ENCODE results near the gene ST6GAL1.
A peak's percentile ranks its signal among the peaks of the same experiment; 100 is the strongest.

The ST6GAL1 gene

DNA sequence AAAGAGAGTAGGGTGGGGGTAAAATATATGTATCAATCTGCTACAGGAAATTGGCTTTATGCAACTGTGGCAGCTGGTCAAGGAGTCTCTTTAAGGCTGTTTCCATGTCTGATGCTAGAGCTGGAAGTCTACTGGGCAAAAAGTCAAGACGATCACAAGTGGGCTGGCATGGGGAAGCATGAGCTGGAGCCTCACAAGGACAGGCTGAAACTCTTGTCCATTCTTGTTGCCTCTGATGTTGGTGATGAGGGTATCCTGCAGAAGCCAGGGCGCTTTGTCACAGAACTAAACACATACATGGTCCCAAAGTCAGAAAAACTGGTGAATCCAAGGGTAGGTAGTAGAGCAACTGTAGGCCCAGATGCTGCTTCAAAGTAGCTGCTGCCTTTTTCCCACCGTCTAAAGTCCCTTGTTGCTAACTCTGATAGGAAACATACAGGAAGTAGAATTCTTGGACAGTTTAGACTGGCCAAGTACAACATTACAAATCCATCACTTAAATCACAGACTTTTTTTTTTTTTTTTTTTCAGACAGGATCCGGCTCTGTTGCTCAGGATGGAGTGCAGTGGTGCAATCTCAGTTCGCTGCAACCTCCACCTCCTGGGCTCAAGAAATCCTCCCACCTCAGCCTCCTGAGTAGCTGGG lies 154.8 kb downstream of the ST6GAL1 start:
- no peak for DNase-seq

DNA sequence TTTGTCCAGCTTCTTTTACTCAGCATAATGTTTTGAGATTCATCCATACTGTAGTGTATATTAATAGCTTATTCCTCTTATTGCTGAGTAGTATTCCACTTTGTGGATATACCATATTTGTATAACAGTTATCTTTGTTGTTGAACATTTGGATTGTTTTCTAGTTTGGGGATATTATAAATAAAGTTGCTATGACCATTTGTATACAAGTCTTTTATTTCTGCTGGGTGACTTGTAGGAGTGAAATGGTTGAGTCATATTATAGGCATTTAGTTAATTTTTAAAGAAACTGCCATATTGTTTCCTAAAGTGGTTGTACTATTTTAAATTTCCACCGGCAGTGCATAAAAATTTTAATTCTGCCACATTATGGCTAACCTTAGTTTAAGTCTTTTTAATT lies 155.6 kb downstream of the ST6GAL1 start:
- DNase-seq, result no peak

DNA sequence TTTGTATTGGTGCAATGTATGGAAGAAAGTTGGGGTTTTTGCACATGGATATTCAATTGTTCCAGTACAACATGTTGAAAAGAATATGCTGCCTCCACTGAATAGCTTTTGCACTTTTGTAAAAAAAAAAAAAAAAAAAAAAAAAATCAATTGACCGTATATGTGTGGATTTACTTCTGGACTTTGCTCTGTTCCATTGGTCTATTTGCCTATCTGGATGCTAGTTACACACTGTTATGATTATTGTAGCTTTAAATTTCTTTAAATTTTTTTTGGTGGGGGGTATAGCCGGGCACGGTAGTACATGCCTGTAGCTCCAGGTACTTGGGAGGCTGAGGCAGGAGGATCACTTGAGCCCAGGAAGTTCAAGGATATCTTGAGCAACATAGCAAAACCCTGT lies 156.5 kb downstream of the ST6GAL1 start:
- DNase-seq, result no peak

DNA sequence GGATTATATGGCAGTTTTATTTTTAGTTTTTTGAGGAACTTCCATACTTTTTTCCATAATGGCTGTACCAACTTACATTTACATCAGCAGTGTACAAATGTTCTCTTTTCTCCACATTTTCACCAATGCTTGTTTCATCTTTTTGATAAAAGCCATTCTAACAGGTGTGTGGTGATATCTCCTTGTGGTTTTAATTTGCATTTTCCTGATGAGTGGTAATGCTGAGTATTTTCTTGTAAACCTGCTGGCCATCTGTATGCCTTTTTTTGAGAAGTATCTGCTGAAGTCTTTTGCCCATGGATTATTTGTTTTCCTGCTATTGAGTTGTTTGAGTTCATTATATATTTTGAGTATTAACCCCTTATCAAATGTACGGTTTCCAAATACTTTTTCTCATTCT lies 158.4 kb downstream of the ST6GAL1 start:
- DNase-seq, result no peak

DNA sequence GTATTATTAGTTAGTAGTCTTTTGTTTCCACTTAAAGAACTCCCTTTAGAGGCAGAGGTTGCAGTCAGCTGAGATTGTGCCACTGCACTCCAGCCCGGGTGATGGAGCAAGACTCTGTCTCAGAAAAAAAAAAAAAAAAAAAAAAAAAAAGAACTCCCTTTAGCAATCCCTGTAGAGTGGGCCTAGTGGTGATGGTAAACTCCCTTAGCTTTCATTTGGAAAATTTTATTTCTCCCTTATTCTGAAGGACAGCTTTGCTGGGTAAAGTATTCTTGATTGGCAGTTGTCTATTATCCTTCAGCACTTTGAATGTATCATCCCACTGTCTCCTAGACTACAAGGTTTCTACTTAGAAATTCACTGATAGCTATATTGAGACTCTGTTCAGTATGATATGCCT lies 163.0 kb downstream of the ST6GAL1 start:
- no peak for DNase-seq

DNA sequence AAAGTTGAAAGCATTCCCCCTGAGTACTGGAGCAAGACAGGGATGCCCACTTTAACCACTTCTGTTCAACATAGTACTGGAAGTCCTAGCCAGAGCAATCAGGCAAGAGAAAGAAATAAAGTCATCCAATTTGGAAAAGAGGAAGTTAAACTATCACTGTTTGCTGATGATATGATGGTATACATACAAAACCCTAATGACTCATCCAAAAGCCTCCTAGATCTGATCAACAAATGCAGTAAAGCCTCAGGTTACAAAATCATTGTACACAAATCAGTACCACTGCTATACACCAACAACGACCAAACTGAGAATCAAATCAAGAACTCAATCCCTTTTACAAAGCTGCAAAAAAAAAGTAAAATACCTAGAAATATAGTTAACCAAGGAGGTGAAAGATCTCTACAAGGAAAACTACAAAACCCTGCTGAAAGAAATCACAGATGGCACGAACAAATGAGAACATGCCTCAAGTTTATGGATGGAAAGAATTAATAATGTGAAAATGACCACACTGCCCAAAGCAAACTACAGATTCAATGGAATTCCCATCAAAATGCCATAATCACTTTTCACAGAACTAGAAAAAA lies 168.7 kb downstream of the ST6GAL1 start:
- DNase-seq, result no peak

DNA sequence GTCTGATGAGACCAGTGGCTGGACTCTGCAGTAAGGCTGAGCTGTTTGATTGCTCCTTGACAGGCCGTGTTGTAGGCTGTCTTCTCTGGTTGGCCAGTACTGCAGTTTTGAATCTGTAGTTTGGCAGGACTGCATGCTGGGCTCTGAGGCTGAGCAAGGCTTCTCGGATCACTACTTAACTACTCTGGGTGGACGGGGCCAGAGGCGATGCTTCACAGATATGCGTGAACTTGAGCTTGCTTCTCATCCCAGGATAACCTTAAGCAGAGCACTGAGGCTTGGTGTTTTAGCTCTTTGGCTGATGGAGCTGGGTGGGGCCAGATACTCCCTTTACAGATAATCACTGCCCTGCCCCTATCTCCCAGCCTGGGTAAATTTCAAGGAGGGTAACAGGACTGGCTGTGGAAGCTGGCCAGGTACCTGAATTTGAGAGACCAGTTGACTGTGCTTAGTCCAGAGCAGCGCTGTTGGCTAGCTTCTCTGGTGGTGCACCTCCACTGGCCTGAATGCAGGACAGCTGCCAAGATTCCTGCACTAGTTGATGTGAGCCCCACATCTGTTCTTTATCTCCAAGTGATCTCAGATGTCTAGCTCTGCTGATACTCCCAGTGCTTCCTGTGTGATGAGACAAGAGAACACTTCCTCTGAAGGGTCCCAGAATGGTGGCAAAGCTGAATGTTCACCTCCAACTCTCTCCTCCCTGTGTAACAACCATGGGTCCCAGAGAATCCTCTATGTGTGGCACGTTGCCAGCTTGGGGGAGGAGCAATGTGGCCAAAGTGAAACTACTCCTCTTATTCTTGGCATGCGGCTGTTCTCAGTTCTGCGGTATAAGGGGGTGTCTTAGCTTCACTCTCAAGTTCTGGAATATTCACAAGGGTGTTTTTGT lies 171.1 kb downstream of the ST6GAL1 start:
- DNase-seq, result peak; percentile 52

DNA sequence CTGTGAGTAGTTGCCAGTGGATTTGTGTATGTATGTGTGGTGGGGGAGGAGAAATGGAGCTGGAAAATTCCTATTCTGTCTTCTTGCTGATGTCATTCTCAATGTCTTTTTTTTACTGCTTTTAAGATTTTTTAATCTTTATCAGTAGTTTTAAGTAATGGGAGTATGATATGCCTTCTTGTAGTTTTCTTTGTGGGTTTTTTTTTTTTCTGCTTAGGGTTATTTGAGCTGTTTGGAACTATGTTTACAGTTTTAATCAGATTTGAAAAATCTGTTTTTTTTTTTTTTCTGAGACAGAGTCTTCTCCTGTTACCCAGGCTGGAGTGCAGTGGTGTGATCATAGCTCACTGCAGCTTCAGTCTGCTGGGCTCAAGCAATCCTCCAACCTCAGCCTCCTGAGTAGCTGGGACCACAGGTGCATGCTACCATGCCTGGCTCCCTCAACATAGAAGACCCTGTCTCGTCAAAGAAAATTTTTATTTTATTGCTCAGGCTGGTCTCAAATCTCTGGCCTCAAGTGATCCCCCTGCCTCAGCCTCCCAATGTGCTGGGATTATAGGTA lies 171.8 kb downstream of the ST6GAL1 start:
- DNase-seq, result no peak

DNA sequence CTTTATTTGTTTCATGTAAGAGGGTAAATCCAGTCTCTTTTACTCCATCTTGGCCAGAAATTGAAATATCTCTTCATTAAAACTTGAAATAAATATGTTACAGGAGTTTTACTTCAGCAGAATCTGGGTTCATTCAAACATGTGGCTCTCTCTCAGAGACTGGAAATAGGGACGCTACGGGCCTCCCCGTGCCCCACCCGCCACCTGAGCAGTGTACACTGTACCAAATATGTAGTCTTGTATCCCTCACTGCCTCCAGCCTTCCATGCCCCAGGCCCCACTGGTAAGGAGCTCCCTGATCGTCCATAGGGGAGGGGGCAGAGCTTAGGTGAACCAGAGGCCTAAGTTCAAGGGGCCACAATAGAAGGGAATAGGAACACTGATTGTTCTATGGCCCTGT lies 172.9 kb downstream of the ST6GAL1 start:
- no peak for DNase-seq

DNA sequence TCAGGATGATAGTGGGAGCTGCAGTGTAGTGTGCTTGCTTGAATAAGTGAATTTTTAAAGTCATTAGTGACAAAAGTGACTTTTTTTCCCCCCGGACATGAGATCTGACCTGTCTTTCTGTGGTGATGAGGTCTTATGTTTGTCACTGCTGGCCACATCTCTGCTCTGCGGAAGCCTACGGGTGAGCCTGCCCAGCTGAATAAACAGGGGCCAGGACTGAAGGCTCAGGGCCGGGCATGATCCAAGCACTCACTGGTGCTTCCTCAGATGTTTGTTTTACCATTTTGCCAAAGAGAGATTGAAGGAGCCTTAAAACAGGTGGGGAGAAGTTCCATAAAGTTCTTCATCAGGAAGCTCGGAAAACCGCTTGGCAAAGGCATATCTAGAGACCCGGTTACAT lies 174.0 kb downstream of the ST6GAL1 start:
- no peak for DNase-seq

DNA sequence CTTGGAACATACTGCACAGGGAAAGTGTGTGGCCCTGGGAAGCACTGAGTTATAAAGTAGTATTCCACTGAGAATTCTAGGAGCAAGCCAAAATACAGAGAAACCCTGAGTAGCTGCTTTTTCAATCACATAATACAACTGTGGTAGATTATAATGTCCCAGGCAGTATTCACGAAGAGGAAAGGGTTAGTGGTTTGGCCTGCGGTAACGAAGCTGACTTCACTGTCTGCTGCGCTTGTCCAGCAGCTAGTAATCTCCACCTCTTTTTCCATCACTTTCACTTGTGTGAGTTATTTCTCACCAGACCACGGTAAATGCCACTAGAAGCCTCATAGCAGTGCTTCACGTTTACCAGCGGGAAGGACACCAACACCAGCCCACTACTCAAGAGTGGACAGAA lies 174.6 kb downstream of the ST6GAL1 start:
- no peak for DNase-seq

DNA sequence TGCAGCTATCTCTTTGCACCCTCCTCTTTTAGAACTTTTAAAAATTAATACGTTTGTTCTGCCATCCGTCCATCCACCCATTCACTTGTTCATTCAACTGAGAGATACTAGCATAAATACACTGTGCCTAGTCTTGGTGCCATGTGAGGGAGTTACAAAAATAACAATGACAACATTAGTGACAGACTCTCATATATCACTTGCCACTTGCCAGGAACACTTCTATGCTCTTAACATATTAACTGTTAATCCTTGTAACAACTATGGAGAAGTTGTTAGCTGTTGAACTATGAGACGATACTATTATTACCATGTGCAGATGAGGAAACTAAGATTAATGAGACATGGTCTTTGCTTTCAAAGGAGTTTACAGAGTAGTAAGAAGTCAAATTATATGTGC lies 175.4 kb downstream of the ST6GAL1 start:
- no peak for DNase-seq

DNA sequence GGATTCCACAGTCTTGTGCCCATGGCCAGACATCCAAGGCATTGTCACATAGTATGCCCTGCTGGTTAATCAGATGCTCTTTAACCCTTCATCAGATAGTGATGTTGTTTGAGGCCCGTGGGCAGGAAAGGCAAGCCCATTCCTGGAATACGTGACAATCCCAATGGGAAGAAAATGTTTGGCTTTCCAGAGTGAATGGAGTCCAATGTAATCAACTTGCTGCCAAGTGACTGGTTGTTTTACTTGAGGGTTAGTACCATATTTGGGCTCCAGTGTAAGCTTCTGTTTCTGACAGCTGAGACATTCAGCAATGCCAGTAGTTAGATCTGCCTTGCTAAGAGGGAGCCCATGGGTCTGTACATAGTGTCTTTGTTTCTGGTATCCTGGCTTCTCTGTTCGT lies 177.7 kb downstream of the ST6GAL1 start:
- DNase-seq, result no peak

DNA sequence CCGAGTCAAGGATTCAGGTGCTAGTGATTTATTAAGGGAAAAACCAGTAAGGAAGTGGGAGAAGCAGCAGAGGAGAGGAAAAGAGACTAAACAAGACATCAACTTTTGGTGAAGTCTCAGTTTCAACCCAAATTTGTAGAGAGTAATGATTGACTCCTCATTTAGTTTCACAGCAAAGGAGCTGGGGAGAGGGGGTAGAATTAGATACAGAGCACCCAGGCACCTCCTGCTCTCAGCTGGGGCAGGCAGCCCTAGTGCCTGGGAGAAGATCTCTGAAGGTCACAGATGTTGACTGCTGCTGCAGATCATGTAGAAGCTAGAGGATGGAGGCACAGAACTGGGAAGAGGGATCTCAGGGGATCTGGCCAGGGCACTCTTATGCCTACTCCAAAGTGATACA lies 179.8 kb downstream of the ST6GAL1 start:
- DNase-seq, result no peak

DNA sequence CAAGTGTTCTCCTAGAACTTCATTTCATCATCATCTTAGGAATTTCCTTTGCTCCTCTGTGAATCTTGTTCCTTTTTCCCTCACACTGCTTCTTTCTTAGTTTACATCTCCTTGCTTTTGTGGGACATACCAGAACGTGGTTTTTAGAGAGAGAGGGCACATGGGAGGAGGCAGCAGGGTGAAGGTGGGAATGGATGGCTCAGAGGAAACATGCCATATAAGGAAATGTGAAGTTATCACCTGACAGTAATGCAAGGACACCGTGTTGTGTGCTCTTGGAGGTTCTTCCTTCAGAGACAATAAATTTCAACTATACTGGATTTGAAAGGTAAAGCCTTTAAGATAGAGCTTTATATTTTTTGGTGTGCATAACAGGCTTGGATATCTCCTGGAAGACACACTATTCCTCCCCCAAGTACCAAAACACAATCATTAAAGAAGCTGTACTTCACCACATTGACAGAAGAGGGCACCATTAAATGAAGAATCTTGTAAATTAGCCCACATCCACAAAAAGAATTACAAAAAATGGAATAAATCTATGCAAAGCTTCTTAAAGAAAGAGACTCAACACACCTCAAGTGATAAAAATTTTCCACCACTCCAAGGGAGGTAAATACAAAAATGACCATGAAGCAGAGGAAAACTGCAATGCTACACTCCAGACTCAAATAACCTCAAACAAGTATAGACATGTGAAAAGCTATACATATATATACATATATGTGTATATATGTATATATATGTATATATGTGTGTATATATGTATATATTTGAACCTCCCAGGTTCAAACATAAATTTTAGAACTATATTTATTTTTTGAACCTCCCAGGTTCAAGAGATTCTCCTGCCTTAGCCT lies 182.8 kb downstream of the ST6GAL1 start:
- DNase-seq, result no peak

DNA sequence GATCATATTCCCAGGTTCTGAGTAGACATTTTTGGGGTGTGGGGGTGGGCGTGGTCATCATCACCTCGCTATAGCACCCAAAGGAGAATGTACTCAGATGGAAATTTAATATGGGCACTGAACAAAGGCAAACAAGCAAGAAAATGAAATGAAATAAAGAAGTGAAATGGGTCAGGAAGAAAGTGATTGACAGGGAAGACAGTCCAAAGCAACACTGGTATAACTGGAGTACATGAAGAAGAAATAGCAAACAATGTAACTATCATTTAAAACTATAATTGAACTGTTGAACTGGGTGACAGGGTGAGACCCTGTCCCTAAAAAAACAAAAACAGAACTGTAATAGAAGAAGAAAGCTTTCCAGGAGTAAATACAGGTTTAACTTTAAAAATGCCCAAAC lies 184.2 kb downstream of the ST6GAL1 start:
- no peak for DNase-seq

DNA sequence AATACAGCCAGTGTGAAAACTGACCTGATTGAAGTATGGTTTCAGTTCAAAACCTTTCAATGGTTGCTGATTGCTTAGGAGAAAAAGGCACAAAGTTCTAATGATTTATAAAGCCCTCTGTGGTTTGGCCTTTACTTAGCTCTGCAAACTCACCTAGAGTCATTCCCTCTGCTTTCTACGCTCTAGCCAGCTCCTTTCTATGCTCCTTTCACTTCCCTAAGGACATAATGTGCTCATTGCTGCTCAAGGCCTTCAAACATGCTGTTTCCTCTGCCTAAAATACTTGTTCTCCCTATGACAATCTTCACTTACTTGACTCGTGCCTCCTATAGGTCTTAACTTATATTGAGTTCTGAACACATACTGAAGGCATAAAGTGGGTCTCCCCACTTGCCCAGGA lies 190.0 kb downstream of the ST6GAL1 start:
- DNase-seq, result no peak

DNA sequence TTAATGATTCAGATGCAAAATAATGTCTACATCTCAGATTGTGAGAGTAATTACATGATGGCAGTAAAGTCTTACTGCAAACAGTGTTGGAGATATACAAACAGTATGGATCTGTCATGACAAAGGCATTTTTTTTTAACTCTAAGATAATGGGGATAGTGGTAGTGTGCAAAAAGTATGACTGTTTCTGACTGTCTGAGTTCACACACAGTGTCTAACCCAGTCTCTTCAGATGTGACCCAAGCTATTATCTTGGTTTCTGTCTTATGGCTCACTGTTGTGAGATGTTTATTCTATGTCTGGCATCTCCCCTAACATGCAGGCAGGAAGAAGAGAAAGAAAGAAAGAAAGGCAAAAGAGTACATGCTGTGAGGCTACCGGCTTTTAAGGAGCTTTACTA lies 191.9 kb downstream of the ST6GAL1 start:
- no peak for DNase-seq

DNA sequence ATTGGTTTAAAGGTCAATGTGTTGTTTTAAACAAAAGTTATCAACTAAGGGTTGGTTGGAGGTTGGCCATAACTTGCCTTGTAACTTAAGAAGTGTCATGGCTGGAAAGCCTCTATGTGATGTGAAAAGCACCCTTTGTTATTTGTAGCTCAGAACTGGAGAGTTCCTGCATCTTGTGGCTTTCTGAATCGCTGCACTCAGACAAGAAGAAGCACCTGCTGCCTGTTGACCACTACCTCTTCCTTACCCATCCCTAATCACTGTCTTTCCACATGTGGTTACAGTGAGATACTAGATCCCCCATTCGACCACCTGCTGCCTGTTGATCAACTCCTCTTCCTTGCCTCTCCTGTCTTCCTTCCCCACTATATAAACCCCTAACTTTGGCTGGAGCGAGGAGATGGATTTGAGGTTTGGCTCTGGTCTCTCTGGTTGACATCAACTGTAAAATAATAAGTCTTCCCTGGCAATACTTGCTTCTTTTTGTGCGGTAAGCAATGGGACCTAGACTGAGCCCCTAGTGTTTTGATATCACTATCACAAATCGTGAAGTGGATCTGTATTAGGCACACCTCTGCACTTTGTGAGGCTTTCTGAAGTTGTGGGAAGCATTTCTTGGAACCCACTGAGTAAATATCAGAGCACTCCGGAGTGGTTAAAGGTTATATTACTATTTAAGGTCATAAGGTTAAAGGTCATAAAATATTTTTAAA lies 195.1 kb downstream of the ST6GAL1 start:
- DNase-seq, result no peak

Data from stimulated activated CD4-positive, alpha-beta T cell treated with anti-CD3 and anti-CD28 coated beads, Interleukin-4, amount 100 ng/mL, for 1 hour (primary cell).